Fibroblast of skin of left biceps (primary cell): ENCODE measurements around the gene RAP1GAP2.
"Not testable (repeated sequence)": the region's sequence is repeated elsewhere in the genome, so short reads cannot be mapped to it uniquely, and the experiment has no call there.

Experiments used
- DNase-seq, 2 experiments: peaks; one replicate each; pipeline ENCODE4 v3.0.0-alpha.2; 2013; ENCODE audit warnings: low read depth in 2 of 2

RAP1GAP2 gene

GRCh38 chr17:2814481-2815341 is 18.5 kb downstream of the RAP1GAP2 start:
- no peak for DNase-seq

GRCh38 chr17:2815781-2816185 is 19.5 kb downstream of the RAP1GAP2 start:
- DNase-seq: no peak

GRCh38 chr17:2816688-2817087 is 20.4 kb downstream of the RAP1GAP2 start:
- no peak for DNase-seq

- not testable (repeated sequence) for DNase-seq
Measured at GRCh38 chr17:2819294-2819693, 23.1 kb downstream of the RAP1GAP2 start.

- no peak for DNase-seq
Measured at GRCh38 chr17:2819921-2820501, 23.8 kb downstream of the RAP1GAP2 start.

- DNase-seq: no peak
Measured at GRCh38 chr17:2821868-2822267, 25.6 kb downstream of the RAP1GAP2 start.

- DNase-seq: no peak
Measured at GRCh38 chr17:2822358-2822757, 26.1 kb downstream of the RAP1GAP2 start.

GRCh38 chr17:2825253-2825970 is 29.2 kb downstream of the RAP1GAP2 start:
- DNase-seq: no peak

GRCh38 chr17:2828397-2829038 is 32.3 kb downstream of the RAP1GAP2 start:
- no peak for DNase-seq

- DNase-seq: no peak
Measured at GRCh38 chr17:2830678-2831077, 34.4 kb downstream of the RAP1GAP2 start.

- DNase-seq: no peak
Measured at GRCh38 chr17:2835780-2836179, 39.5 kb downstream of the RAP1GAP2 start.

- DNase-seq: no peak
Measured at GRCh38 chr17:2837147-2837561, 40.9 kb downstream of the RAP1GAP2 start.

GRCh38 chr17:2841606-2842005 is 45.4 kb downstream of the RAP1GAP2 start:
- no peak for DNase-seq

- DNase-seq: no peak
Measured at GRCh38 chr17:2842464-2842863, 46.2 kb downstream of the RAP1GAP2 start.

GRCh38 chr17:2844416-2844815 is 48.2 kb downstream of the RAP1GAP2 start:
- DNase-seq: no peak

- DNase-seq: no peak
Measured at GRCh38 chr17:2847381-2848333, 51.4 kb downstream of the RAP1GAP2 start.

- no peak for DNase-seq
Measured at GRCh38 chr17:2849327-2849670, 53.1 kb downstream of the RAP1GAP2 start.

- DNase-seq: no peak
Measured at GRCh38 chr17:2850991-2851390, 54.8 kb downstream of the RAP1GAP2 start.

- no peak for DNase-seq
Measured at GRCh38 chr17:2851615-2852014, 55.4 kb downstream of the RAP1GAP2 start.

GRCh38 chr17:2852221-2852620 is 56.0 kb downstream of the RAP1GAP2 start:
- no peak for DNase-seq

GRCh38 chr17:2852729-2853282 is 56.6 kb downstream of the RAP1GAP2 start:
- DNase-seq: no peak
